ENCODE results near the gene LIMS1. TPM values are rescaled to one million over a fixed set of nuclear protein-coding genes. Genes with fewer than 3 reads are reported as not detected.

LIMS1 gene
- polyA plus RNA-seq, 3 donors, result 44.0 to 130 (median 124) TPM

DNA sequence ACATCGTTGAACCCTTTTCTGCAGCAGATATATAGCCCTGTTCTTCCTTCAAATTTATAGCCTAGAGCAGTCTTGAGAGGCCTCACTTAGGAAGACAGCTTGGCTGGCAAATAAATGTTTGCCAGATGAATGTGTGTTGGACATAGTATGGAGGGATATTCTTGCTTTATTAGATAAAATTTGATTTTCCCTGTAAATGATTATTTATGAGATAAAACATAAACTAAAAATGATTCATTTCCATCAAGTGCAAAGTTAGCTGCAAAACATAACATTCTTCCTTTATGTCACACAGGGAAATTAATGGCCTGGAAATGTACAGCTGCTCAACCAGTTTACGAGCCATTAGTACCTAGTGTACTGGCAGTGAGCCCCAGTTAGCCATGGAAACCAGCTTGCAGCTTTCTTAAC is 82.5 kb downstream of the LIMS1 start:
- Histone ChIP-seq H3K4me3 (replicated peaks in 1 of 3; ENCODE audit: low read depth in 2 of 3, low read length in 3 of 3) (no peak overlapping the region), H3K79me2 (ENCODE audit: insufficient read depth, low read length) (peaks cover 98% of the 10 kb centered on the region), H3K4me1 (ENCODE audit: control insufficient read depth in 1 of 2, insufficient read depth in 2 of 2, low read length in 2 of 2) (peaks cover 26 to 32% of the 10 kb centered on the region in 2 donors), H4K20me1 (ENCODE audit: insufficient read depth, low read length) (peaks cover 93% of the 10 kb centered on the region), H3K36me3 (replicated peaks in 1 of 2; ENCODE audit: control insufficient read depth in 1 of 2, insufficient read depth in 2 of 2, low read length in 2 of 2) (peaks cover 11 to 45% of the 10 kb centered on the region in 2 donors), H3K4me2 (replicated peaks; ENCODE audit: extremely low read depth, low read length, poor library complexity, severe bottlenecking) (no peak overlapping the region), H3K9ac (ENCODE audit: insufficient read depth, low read length, poor library complexity, severe bottlenecking) (no peak overlapping the region), H3K27me3 (ENCODE audit: control insufficient read depth in 2 of 2, insufficient read depth in 2 of 2, low read length in 2 of 2) (no peaks in the 10 kb centered on the region), H3K9me3 (replicated peaks in 1 of 2; ENCODE audit: control insufficient read depth in 1 of 2, insufficient read depth in 1 of 2, low read length in 2 of 2) (no peaks in the 10 kb centered on the region), H3K27ac (ENCODE audit: low read depth in 1 of 2, low read length in 2 of 2) (no peak overlapping the region), H2AFZ (ENCODE audit: insufficient read depth, low read depth, low read length, poor library complexity, severe bottlenecking) (no peak overlapping the region)
- Mint-ChIP-seq H3K27ac (peak overlapping the region in 1 of 7 donors; percentile 25), H3K27me3 (ENCODE audit: low read depth in 3 of 3) (no peaks in the 10 kb centered on the region), H3K36me3 (peaks cover 35 to 39% of the 10 kb centered on the region in 2 donors), H3K9me3 (no peaks in the 10 kb centered on the region), H3K4me1 (peaks cover 64% of the 10 kb centered on the region), H3K4me3 (no peak overlapping the region)
- DNase-seq, result no peak
- intact Hi-C loops (cut with micrococcal nuclease), result no loop called here
- TF ChIP-seq, protein P1, sequence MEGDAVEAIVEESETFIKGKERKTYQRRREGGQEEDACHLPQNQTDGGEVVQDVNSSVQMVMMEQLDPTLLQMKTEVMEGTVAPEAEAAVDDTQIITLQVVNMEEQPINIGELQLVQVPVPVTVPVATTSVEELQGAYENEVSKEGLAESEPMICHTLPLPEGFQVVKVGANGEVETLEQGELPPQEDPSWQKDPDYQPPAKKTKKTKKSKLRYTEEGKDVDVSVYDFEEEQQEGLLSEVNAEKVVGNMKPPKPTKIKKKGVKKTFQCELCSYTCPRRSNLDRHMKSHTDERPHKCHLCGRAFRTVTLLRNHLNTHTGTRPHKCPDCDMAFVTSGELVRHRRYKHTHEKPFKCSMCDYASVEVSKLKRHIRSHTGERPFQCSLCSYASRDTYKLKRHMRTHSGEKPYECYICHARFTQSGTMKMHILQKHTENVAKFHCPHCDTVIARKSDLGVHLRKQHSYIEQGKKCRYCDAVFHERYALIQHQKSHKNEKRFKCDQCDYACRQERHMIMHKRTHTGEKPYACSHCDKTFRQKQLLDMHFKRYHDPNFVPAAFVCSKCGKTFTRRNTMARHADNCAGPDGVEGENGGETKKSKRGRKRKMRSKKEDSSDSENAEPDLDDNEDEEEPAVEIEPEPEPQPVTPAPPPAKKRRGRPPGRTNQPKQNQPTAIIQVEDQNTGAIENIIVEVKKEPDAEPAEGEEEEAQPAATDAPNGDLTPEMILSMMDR (IDR thresholded peaks at IDR 0.05), result no peak
- WGBS (ENCODE audit: insufficient coverage), result no CpG with 5 or more reads among the region's 2 CpGs

- intact Hi-C loops (cut with micrococcal nuclease), result no loop called here
- no peak overlapping the region for H3K4me3 ChIP-seq (replicated peaks in 1 of 3; ENCODE audit: low read depth in 2 of 3, low read length in 3 of 3)
- TF ChIP-seq, protein P1 (IDR thresholded peaks at IDR 0.05), result no peak
- H3K4me2 ChIP-seq (replicated peaks; ENCODE audit: extremely low read depth, low read length, poor library complexity, severe bottlenecking), result no peak overlapping the region
- peaks cover 29 to 35% of the 10 kb centered on the region in 2 donors for H3K4me1 ChIP-seq (ENCODE audit: control insufficient read depth in 1 of 2, insufficient read depth in 2 of 2, low read length in 2 of 2)
- peaks cover 5 to 39% of the 10 kb centered on the region in 2 donors for H3K36me3 ChIP-seq (replicated peaks in 1 of 2; ENCODE audit: control insufficient read depth in 1 of 2, insufficient read depth in 2 of 2, low read length in 2 of 2)
- peaks cover 27 to 33% of the 10 kb centered on the region in 2 donors for H3K36me3 Mint-ChIP-seq
- H3K9me3 ChIP-seq (replicated peaks in 1 of 2; ENCODE audit: control insufficient read depth in 1 of 2, insufficient read depth in 1 of 2, low read length in 2 of 2), result no peaks in the 10 kb centered on the region
- no peak for DNase-seq
- H3K9me3 Mint-ChIP-seq, result no peaks in the 10 kb centered on the region
- H3K9ac ChIP-seq (ENCODE audit: insufficient read depth, low read length, poor library complexity, severe bottlenecking), result no peak overlapping the region
- H3K27ac ChIP-seq (ENCODE audit: low read depth in 1 of 2, low read length in 2 of 2), result no peak overlapping the region
- no peaks in the 10 kb centered on the region for H3K27me3 Mint-ChIP-seq (ENCODE audit: low read depth in 3 of 3)
- peak overlapping the region in 2 of 7 donors; percentile 26 to 59 for H3K27ac Mint-ChIP-seq
- H3K4me3 Mint-ChIP-seq, result no peak overlapping the region
- H3K79me2 ChIP-seq (ENCODE audit: insufficient read depth, low read length), result peaks cover 97% of the 10 kb centered on the region
- WGBS (ENCODE audit: insufficient coverage), result no CpG with 5 or more reads among the region's 2 CpGs
- peaks cover 67% of the 10 kb centered on the region for H3K4me1 Mint-ChIP-seq
- H3K27me3 ChIP-seq (ENCODE audit: control insufficient read depth in 2 of 2, insufficient read depth in 2 of 2, low read length in 2 of 2), result no peaks in the 10 kb centered on the region
- H2AFZ ChIP-seq (ENCODE audit: insufficient read depth, low read depth, low read length, poor library complexity, severe bottlenecking), result no peak overlapping the region
- peaks cover 95% of the 10 kb centered on the region for H4K20me1 ChIP-seq (ENCODE audit: insufficient read depth, low read length)
These were observed 83.3 kb downstream of the LIMS1 start for GRCh38 chr2:108617617-108618016.

Data from CD14-positive monocyte (primary cell).